Measurements from ENCODE around the gene SNX21. TPM values are rescaled to one million over a fixed set of nuclear protein-coding genes. Genes with fewer than 3 reads are reported as not detected.

The SNX21 gene
- total RNA-seq, 1 donor from 2014 or later: 0.49 TPM

- no peak for ATAC-seq (ENCODE audit: low read depth)
- ChIA-PET CTCF (no interaction called here), POLR2A (interaction anchor here (0.8 kb wide), 1 partner anchor 10 kb away, joined by 3 read pairs; no protein-coding TSS in a partner anchor)
- no peak for TF ChIP-seq CTCF (IDR thresholded peaks at IDR 0.05)
- no peak overlapping the region for H3K27ac Mint-ChIP-seq
- H3K9me3 Mint-ChIP-seq: no peaks in the 10 kb centered on the region
- intact Hi-C loops (cut with micrococcal nuclease): no loop called here
- no peaks in the 10 kb centered on the region for H3K27me3 Mint-ChIP-seq
- H3K4me3 Mint-ChIP-seq: no peak overlapping the region
- H3K36me3 Mint-ChIP-seq (ENCODE audit: low read depth): peaks cover 60% of the 10 kb centered on the region
- H3K4me1 Mint-ChIP-seq: peaks cover 18% of the 10 kb centered on the region
- DNase-seq: no peak
Measured at GRCh38 chr20:45845452-45845851, 11.9 kb downstream of the SNX21 start.

DNA sequence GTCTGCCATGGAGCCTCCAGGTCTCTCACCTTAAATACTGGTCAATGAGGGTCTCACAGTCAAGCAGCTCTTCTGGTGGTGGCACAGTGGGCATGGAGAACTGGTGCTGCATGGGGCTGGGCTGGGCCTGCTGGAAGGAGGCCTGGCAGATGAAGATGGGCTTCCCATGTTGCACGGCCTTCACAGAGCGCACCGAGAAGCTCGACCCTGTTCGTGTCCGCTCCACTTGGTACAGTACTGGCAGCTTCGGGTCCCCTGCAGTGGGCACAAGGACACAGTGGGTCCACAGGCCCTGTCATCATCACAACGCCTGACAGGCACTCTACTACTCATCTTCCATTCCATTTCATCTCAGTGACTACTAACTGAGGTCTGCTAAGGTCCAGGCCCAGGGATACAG, 14.8 kb downstream of the SNX21 start:
- DNase-seq (no peak), ATAC-seq (ENCODE audit: low read depth) (no peak)
- intact Hi-C loops (cut with micrococcal nuclease): no loop called here
- H3K36me3 Mint-ChIP-seq (ENCODE audit: low read depth): peaks cover 64% of the 10 kb centered on the region
- peaks cover under 1% of the 10 kb centered on the region for H3K4me1 Mint-ChIP-seq
- POLR2A ChIA-PET: interaction anchor here (1.2 kb wide), 1 partner anchor 54 kb away, joined by 3 read pairs; no protein-coding TSS in a partner anchor
- no peak for TF ChIP-seq CTCF (IDR thresholded peaks at IDR 0.05)
- H3K27ac Mint-ChIP-seq: no peak overlapping the region
- no peak overlapping the region for H3K4me3 Mint-ChIP-seq
- CTCF ChIA-PET: no interaction called here
- no peaks in the 10 kb centered on the region for H3K27me3 Mint-ChIP-seq
- no peaks in the 10 kb centered on the region for H3K9me3 Mint-ChIP-seq

GRCh38 chr20:45848969-45849582, 15.5 kb downstream of the SNX21 start:
- DNase-seq (no peak), ATAC-seq (ENCODE audit: low read depth) (no peak)
- intact Hi-C loops (cut with micrococcal nuclease): no loop called here
- no peak overlapping the region for H3K27ac Mint-ChIP-seq
- POLR2A ChIA-PET: interaction anchor here (1.2 kb wide), 1 partner anchor 53 kb away, joined by 3 read pairs; no protein-coding TSS in a partner anchor
- no peaks in the 10 kb centered on the region for H3K9me3 Mint-ChIP-seq
- CTCF ChIA-PET: no interaction called here
- H3K36me3 Mint-ChIP-seq (ENCODE audit: low read depth): peaks cover 63% of the 10 kb centered on the region
- H3K4me3 Mint-ChIP-seq: no peak overlapping the region
- H3K27me3 Mint-ChIP-seq: no peaks in the 10 kb centered on the region
- no peak for TF ChIP-seq CTCF (IDR thresholded peaks at IDR 0.05)
- H3K4me1 Mint-ChIP-seq: peaks cover 4% of the 10 kb centered on the region

DNA sequence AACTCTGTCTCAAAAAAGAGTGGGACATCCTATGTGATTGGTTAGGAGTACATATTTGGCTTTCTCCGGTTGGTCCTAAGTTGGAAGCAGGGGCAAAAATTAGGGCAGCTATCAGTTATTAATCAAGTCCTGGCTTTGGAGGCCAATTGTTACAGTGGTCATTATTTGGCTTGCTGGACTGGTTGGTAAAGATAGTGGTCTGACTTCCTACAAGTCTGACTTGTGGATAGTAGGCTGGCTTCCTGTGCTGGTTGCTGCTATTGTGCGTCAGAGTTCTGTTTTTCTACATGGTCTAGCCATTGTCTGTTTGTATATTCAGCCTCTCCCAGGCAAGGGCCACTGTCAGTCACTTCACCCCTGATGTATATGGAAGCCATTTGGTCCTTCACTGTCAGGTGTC, 16.6 kb downstream of the SNX21 start:
- no peaks in the 10 kb centered on the region for H3K27me3 Mint-ChIP-seq
- ChIA-PET POLR2A (interaction anchor here (0.6 kb wide), 1 partner anchor 12 kb away, joined by 3 read pairs; no protein-coding TSS in a partner anchor), CTCF (no interaction called here)
- H3K36me3 Mint-ChIP-seq (ENCODE audit: low read depth): peaks cover 58% of the 10 kb centered on the region
- ATAC-seq (ENCODE audit: low read depth) (no peak), DNase-seq (no peak)
- no peak overlapping the region for H3K27ac Mint-ChIP-seq
- H3K9me3 Mint-ChIP-seq: no peaks in the 10 kb centered on the region
- no peak for TF ChIP-seq CTCF (IDR thresholded peaks at IDR 0.05)
- H3K4me1 Mint-ChIP-seq: peaks cover 12% of the 10 kb centered on the region
- intact Hi-C loops (cut with micrococcal nuclease): no loop called here
- H3K4me3 Mint-ChIP-seq: no peak overlapping the region

DNA sequence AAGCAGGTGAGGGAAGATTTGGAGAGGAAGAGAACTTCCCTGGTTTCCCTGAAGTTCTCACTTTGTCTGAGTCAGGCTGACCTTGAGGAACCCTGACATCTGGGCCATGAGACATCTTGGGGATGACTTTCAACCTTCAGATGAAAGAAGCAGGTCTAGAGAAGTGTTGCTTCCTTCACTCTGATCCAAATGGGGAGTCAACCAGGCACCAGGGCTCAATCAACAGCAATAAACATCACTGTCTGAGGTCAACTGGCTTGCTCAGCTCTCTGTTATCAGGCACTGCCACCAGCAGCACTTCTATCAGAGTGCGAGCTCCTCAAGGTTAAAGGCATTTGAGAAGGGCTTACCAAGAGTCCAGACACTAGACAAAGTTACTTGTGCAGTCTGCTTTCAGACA, 17.3 kb downstream of the SNX21 start:
- Mint-ChIP-seq H3K36me3 (ENCODE audit: low read depth) (peaks cover 51% of the 10 kb centered on the region), H3K27ac (no peak overlapping the region), H3K4me1 (peaks cover 15% of the 10 kb centered on the region), H3K27me3 (no peaks in the 10 kb centered on the region), H3K4me3 (no peak overlapping the region), H3K9me3 (no peaks in the 10 kb centered on the region)
- intact Hi-C loops (cut with micrococcal nuclease): no loop called here
- ChIA-PET POLR2A (interaction anchor here (0.6 kb wide), 1 partner anchor 25 kb away, joined by 3 read pairs; no protein-coding TSS in a partner anchor), CTCF (no interaction called here)
- ATAC-seq (ENCODE audit: low read depth): no peak
- no peak for DNase-seq
- TF ChIP-seq CTCF (IDR thresholded peaks at IDR 0.05): no peak
